Esophagus squamous epithelium (tissue), 5 donors: ENCODE data around the gene SFXN5. TPM values are rescaled to one million over a fixed set of nuclear protein-coding genes. Genes with fewer than 3 reads are reported as not detected.
"Not testable (repeated sequence)": the region's sequence is repeated elsewhere in the genome, so short reads cannot be mapped to it uniquely, and the experiment has no call there.

Experiments
- DNase-seq: peaks from one replicate; lab custom pipeline; 2025; lab: John Stamatoyannopoulos, UW
- H3K27ac ChIP-seq, 4 donors: fragments of 200-600 bp; sonication (generic); one replicate each; pipeline ENCODE4 v1.5.1; 2016 to 2019; ENCODE audit warnings: mild to moderate bottlenecking in 1 of 4
- H3K27me3 ChIP-seq, 4 donors: fragments of 200-600 bp; sonication (generic); 1 replicate in 3 of 4; 2 replicates in 1 of 4; pipeline versions ENCODE4 v1.5.1 to v1.6.0; 2017 to 2021; ENCODE audit warnings: antibody characterized with exemption in 1 of 4
- H3K36me3 ChIP-seq, 3 donors: fragments of 200-600 bp; sonication (generic); one replicate each; pipeline ENCODE4 v1.5.1; 2016 to 2019
- H3K4me1 ChIP-seq, 3 donors: fragments of 200-600 bp; sonication (generic); one replicate each; pipeline ENCODE4 v1.5.1; 2017 to 2019
- H3K4me3 ChIP-seq, 4 donors: fragments of 200-600 bp; sonication (generic); 1 replicate in 3 of 4; 2 replicates in 1 of 4; pipeline ENCODE4 v1.5.1; 2016 to 2019; ENCODE audit warnings: mild to moderate bottlenecking in 2 of 4, moderate library complexity in 1 of 4
- H3K9me3 ChIP-seq, 3 donors: fragments of 200-600 bp; sonication (generic); one replicate each; pipeline ENCODE4 v1.5.1; 2016 to 2019
- POLR2A ChIP-seq, 4 donors: fragments of 450-650 bp; IDR thresholded peaks; one replicate each; pipeline ENCODE4 v1.6.1; 2017; ENCODE audit warnings: antibody characterized with exemption in 4 of 4, mild to moderate bottlenecking in 4 of 4, moderate library complexity in 3 of 4
- WGBS, 2 donors: methylation state at CpG; one replicate each; pipeline ENCODE4 v1.1.5; 2018; 5-methylcytosine and 5-hydroxymethylcytosine counted together
- intact Hi-C: fragments of 100-400 bp; cut with DNase I; formaldehyde crosslinking; loops from one replicate; pipeline ENCODE4 v1.15.0; 2022
- total RNA-seq, 4 donors: library from RNA; depleted of rRNA; stranded (reverse); fragments of >200 nt; gene quantifications; one replicate each; pipeline ENCODE4 v1.1.0, GENCODE V29; 2016
- TF ChIP-seq, protein P1 (sequence below), 6 experiments: fragments of 450-650 bp in 4 of 6; fragments of 200-600 bp in 2 of 6; sonication (generic) in 2 of 6; IDR thresholded peaks; one replicate each; pipeline ENCODE4 v1.5.1; 2016 to 2019; ENCODE audit warnings: antibody characterized with exemption in 6 of 6, mild to moderate bottlenecking in 4 of 6, moderate library complexity in 4 of 6
- donor health status: DM: yes; HTN: yes; CAD: no.

SFXN5 gene
- total RNA-seq, 4 donors from 2014 or later = 4.2 to 16.4 (median 12.7) TPM

DNA sequence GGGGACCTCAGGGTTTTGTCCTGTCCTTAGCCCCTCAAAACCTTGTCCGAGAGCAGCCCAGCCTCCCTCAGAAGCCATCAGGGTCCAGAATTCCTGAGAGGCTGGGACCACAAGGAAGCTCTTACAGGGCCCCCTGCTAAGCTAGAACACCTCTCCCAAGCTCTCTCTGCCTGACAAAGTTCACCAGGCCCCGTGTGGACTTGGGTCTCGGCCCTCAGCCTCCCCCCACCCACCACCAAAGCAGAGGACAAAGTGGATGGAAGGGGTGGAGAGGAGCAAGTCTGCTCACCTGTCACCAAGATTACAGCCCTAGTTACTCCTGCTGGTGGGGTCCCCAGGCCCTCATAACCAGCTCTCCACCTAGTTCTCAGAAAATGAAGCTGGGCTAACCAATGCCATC, 24.4 kb upstream of the SFXN5 start:
- no peak for TF ChIP-seq POLR2A (IDR thresholded peaks at IDR 0.05)
- TF ChIP-seq, protein P1, sequence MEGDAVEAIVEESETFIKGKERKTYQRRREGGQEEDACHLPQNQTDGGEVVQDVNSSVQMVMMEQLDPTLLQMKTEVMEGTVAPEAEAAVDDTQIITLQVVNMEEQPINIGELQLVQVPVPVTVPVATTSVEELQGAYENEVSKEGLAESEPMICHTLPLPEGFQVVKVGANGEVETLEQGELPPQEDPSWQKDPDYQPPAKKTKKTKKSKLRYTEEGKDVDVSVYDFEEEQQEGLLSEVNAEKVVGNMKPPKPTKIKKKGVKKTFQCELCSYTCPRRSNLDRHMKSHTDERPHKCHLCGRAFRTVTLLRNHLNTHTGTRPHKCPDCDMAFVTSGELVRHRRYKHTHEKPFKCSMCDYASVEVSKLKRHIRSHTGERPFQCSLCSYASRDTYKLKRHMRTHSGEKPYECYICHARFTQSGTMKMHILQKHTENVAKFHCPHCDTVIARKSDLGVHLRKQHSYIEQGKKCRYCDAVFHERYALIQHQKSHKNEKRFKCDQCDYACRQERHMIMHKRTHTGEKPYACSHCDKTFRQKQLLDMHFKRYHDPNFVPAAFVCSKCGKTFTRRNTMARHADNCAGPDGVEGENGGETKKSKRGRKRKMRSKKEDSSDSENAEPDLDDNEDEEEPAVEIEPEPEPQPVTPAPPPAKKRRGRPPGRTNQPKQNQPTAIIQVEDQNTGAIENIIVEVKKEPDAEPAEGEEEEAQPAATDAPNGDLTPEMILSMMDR (IDR thresholded peaks at IDR 0.05) = no peak
- DNase-seq = no peak
- H3K27ac ChIP-seq = no peak overlapping the region
- H3K9me3 ChIP-seq = no peaks in the 10 kb centered on the region
- intact Hi-C loops = no loop called here
- H3K36me3 ChIP-seq = no peaks in the 10 kb centered on the region
- no peaks in the 10 kb centered on the region for H3K27me3 ChIP-seq
- no peak overlapping the region for H3K4me3 ChIP-seq
- peaks cover 0 to 21% (median 4%) of the 10 kb centered on the region in 3 donors for H3K4me1 ChIP-seq
- 62 to 90% methylated on average over 2 of the region's 3 CpGs for WGBS, 2 donors

DNA sequence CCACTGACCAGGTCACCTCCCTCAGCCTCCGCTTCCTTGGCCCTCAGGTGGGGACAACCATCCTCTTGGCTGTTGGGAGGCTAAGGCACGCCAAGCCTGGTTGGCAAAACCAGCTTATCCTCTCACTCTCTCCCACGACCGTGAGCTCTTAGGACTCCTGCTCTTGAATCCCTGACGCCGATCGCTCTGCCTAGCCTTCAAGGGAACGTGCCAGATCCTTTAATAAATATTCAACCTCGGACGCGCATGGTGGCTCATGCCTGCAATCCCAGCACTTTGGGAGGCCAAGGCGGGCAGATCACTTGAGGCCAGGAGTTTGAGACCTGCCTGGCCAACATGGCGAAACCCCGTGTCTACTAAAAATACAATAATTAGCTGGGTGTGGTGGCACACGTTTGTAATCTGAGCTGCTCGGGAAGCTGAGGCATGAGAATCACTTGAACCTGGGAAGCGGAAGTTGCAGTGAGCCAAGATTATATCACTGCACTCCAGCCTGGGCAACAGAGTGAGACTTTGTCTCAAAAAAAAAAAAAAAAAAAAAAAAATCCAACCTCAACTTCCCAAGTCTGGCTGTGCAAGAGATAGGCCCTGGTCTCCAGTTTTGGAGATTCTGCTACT, 22.2 kb upstream of the SFXN5 start:
- H3K4me3 ChIP-seq, intact Hi-C loops, H3K9me3 ChIP-seq, H3K27ac ChIP-seq, H3K36me3 ChIP-seq, H3K27me3 ChIP-seq, DNase-seq: not testable (repeated sequence)
- 88% methylated on average over 15 to 16 of the region's 17 CpGs for WGBS, 2 donors
- peaks cover 0 to 41% (median 4%) of the 10 kb centered on the region in 3 donors for H3K4me1 ChIP-seq

DNA sequence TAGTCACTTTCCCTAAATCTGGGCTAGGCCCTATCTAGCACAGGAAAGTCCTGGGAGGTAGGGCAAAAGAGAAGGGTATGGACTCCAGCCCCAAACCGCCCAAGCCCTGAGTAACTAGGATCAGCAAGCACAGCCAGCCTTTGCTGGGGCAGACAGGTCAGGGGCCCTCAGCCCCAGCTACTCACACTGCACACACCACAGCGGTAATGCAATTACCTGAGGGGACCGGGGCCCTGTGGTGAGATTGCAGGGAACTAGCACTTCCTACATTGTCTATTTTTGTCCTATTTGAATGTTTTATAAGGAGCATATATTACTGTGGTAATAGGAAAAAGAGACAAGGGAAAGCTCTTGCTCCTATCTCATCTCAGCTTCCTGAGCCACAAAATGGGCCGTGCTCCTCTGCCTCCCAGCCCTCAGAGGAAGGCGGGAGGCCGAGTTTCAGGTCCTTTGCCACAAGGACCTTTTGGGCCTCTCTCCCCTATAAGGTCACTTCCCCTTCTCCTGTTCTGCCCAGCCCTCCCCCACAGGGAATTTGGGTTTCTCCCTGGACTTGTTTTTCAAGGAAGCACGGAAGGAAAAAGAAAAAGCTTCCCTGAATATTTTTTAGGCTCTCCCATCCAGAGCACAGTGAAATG, 20.8 kb upstream of the SFXN5 start:
- Histone ChIP-seq H3K9me3 (no peaks in the 10 kb centered on the region), H3K27me3 (no peaks in the 10 kb centered on the region), H3K4me1 (peaks cover 0 to 41% (median 4%) of the 10 kb centered on the region in 3 donors), H3K36me3 (peaks cover 4 to 18% (median 12%) of the 10 kb centered on the region in 3 donors), H3K27ac (peak overlapping the region in 1 of 4 donors; percentile 5), H3K4me3 (no peak overlapping the region)
- TF ChIP-seq, protein P1 (IDR thresholded peaks at IDR 0.05) = no peak
- TF ChIP-seq POLR2A (IDR thresholded peaks at IDR 0.05) = no peak
- no peak for DNase-seq
- WGBS, 2 donors = 50 to 59% methylated on average over 4 of the region's 7 CpGs
- intact Hi-C loops = no loop called here

DNA sequence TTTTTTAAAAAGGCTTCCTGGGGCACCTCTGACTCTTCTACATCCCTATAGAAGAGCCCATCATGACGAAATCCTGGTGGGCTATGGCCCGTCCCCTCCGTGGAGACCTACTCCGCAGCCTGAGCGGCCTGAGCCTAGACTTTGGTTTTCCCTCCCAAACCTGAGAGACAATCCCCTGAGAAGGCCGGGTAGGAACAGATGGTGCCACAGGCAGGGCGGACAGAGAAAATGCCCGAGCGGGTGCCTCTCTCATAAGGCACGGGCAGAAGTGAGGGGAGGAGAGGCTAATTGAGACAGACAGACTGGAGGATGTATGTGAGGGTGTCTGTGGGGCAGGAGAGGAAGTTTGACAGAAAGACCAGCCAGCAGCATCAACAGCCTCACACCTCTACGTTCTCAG, 20.2 kb upstream of the SFXN5 start:
- no peak for DNase-seq
- H3K4me1 ChIP-seq = peaks cover 0 to 41% (median 4%) of the 10 kb centered on the region in 3 donors
- H3K36me3 ChIP-seq = peaks cover 4 to 23% (median 12%) of the 10 kb centered on the region in 3 donors
- no peak overlapping the region for H3K4me3 ChIP-seq
- H3K27ac ChIP-seq = no peak overlapping the region
- H3K9me3 ChIP-seq = no peaks in the 10 kb centered on the region
- TF ChIP-seq, protein P1 (IDR thresholded peaks at IDR 0.05) = no peak
- no peak for TF ChIP-seq POLR2A (IDR thresholded peaks at IDR 0.05)
- no peaks in the 10 kb centered on the region for H3K27me3 ChIP-seq
- WGBS, 2 donors = 81 to 94% methylated on average over 5 to 10 of the region's 11 CpGs
- intact Hi-C loops = no loop called here

DNA sequence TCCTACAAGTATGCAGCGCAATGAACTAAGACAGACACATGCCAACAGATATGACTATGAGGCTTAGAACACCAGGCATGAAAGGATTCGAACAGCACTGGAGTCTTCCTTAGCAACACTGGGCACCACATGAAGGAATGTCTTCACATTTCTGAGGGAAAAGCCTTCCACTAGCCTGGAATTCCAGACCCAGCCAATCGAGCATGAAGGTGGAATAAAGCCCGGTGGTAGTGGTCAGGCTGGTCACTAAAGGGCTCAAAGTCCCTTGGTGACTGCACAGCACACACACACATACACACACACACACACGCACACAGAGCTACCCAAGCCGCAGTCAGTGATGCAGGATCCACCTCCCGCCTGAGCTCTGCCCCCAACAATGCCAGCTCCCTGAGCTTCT, 19.7 kb upstream of the SFXN5 start:
- no peaks in the 10 kb centered on the region for H3K27me3 ChIP-seq
- intact Hi-C loops = no loop called here
- no peak overlapping the region for H3K27ac ChIP-seq
- H3K4me3 ChIP-seq = no peak overlapping the region
- WGBS, 2 donors = 86 to 90% methylated on average over 5 to 7 of the region's 7 CpGs
- H3K4me1 ChIP-seq = peaks cover 0 to 41% (median 4%) of the 10 kb centered on the region in 3 donors
- TF ChIP-seq, protein P1 (IDR thresholded peaks at IDR 0.05) = no peak
- no peak for TF ChIP-seq POLR2A (IDR thresholded peaks at IDR 0.05)
- DNase-seq = no peak
- peaks cover 4 to 28% (median 12%) of the 10 kb centered on the region in 3 donors for H3K36me3 ChIP-seq
- H3K9me3 ChIP-seq = no peaks in the 10 kb centered on the region
